Natural killer cell (primary cell): ENCODE results near the gene MED26. TPM values are rescaled to one million over a fixed set of nuclear protein-coding genes. Genes with fewer than 3 reads are reported as not detected.
A peak's percentile ranks its signal among the peaks of the same experiment; 100 is the strongest.

ENCODE experiments used
- ATAC-seq, 3 donors: fragments of 150-1000 bp in 2 of 3; fragments of 200-7000 bp in 1 of 3; cut with Tn5 transposase; 1 replicate in 1 of 3; 2 replicates in 2 of 3; pipeline ENCODE4 v1.10.0; 2021; ENCODE audit warnings: mild to moderate bottlenecking in 2 of 3, moderate library complexity in 2 of 3
- DNase-seq, 2 donors: peaks; one replicate each; pipeline versions ENCODE4 v3.0.0 to v3.0.0-alpha.2; 2013 to 2021; ENCODE audit warnings: mixed read lengths in 1 of 2
- H3K27ac ChIP-seq: one replicate; pipeline ENCODE4 v1.5.1; 2013; ENCODE audit warnings: mild to moderate bottlenecking, low read length
- H3K27me3 ChIP-seq: one replicate; pipeline ENCODE4 v1.6.1; 2013; ENCODE audit warnings: low read length; ENCODE audit not compliant: control insufficient read depth, insufficient read depth
- H3K36me3 ChIP-seq: one replicate; pipeline ENCODE4 v1.6.1; 2013; ENCODE audit warnings: low read length; ENCODE audit not compliant: control insufficient read depth, insufficient read depth
- H3K4me1 ChIP-seq: one replicate; pipeline ENCODE4 v1.6.1; 2013; ENCODE audit warnings: low read length; ENCODE audit not compliant: control insufficient read depth, insufficient read depth
- H3K4me3 ChIP-seq: one replicate; pipeline ENCODE4 v1.5.1; 2013; ENCODE audit warnings: low read length
- H3K9me3 ChIP-seq: one replicate; pipeline ENCODE4 v1.6.1; 2013; ENCODE audit warnings: low read length; ENCODE audit not compliant: control insufficient read depth, insufficient read depth
- H3K27ac Mint-ChIP-seq, 2 donors: one replicate each; pipeline ENCODE4 v1.8.0; 2022; ENCODE audit warnings: mild to moderate bottlenecking in 2 of 2, mixed read lengths in 2 of 2, moderate library complexity in 1 of 2
- H3K27me3 Mint-ChIP-seq, 2 donors: one replicate each; pipeline ENCODE4 v1.8.0; 2022; ENCODE audit warnings: low read depth in 2 of 2, mixed read lengths in 2 of 2
- H3K36me3 Mint-ChIP-seq: one replicate; pipeline ENCODE4 v1.8.0; 2022; ENCODE audit warnings: mixed read lengths
- H3K4me1 Mint-ChIP-seq, 2 donors: one replicate each; pipeline ENCODE4 v1.8.0; 2022; ENCODE audit warnings: mixed read lengths in 2 of 2
- H3K4me3 Mint-ChIP-seq: one replicate; pipeline ENCODE4 v1.8.0; 2022; ENCODE audit warnings: mild to moderate bottlenecking, moderate library complexity, mixed read lengths
- H3K9me3 Mint-ChIP-seq, 2 donors: one replicate each; pipeline ENCODE4 v1.8.0; 2022; ENCODE audit warnings: mixed read lengths in 2 of 2
- CTCF ChIP-seq: fragments of 200-600 bp; IDR thresholded peaks from one replicate; pipeline ENCODE4 v1.8.0; 2022; ENCODE audit warnings: antibody characterized with exemption
- WGBS: methylation state at CpG from one replicate; pipeline ENCODE4 v1.1.7; 2013; ENCODE audit warnings: missing lambda C conversion rate; ENCODE audit not compliant: insufficient coverage; 5-methylcytosine and 5-hydroxymethylcytosine counted together
- intact Hi-C: fragments of 100-400 bp; cut with micrococcal nuclease; formaldehyde crosslinking; loops from one replicate; pipeline ENCODE4 v1.14.2; 2022
- total RNA-seq, 4 donors: library from RNA; stranded (reverse); fragments of 120-200 nt in 1 of 4; gene quantifications; one replicate each; pipeline versions ENCODE4 v1.2.3 to v1.2.4, GENCODE V29; 2013 to 2022

MED26 gene
- total RNA-seq, 3 donors from 2014 or later (not counting 1 experiment from before 2014, with no cell fraction given) = 34.7 to 47.5 (median 47.3) TPM

- Mint-ChIP-seq H3K27ac (peak overlapping the region; percentile 61 to 89), H3K27me3 (no peaks in the 10 kb centered on the region), H3K9me3 (no peaks in the 10 kb centered on the region), H3K4me1 (peaks cover 42 to 68% of the 10 kb centered on the region in 2 donors), H3K4me3 (no peak overlapping the region), H3K36me3 (no peaks in the 10 kb centered on the region)
- H3K36me3 ChIP-seq = peaks cover 25% of the 10 kb centered on the region
- H3K9me3 ChIP-seq = no peaks in the 10 kb centered on the region
- intact Hi-C loops = loop anchor here (5.0 to 10.0 kb wide), 2 partner anchors 209 to 507 kb away; partner anchors contain the start of gene TPM4
- no peak overlapping the region for H3K27ac ChIP-seq
- peaks cover 52% of the 10 kb centered on the region for H3K4me1 ChIP-seq
- no peak for ATAC-seq
- no peak overlapping the region for H3K4me3 ChIP-seq
- 88% methylated on average over 12 of the region's 12 CpGs for WGBS
- TF ChIP-seq CTCF = no peak
- DNase-seq = no peak
- no peaks in the 10 kb centered on the region for H3K27me3 ChIP-seq
Measured at GRCh38 chr19:16581145-16581970, 46.6 kb downstream of the MED26 start.

DNA sequence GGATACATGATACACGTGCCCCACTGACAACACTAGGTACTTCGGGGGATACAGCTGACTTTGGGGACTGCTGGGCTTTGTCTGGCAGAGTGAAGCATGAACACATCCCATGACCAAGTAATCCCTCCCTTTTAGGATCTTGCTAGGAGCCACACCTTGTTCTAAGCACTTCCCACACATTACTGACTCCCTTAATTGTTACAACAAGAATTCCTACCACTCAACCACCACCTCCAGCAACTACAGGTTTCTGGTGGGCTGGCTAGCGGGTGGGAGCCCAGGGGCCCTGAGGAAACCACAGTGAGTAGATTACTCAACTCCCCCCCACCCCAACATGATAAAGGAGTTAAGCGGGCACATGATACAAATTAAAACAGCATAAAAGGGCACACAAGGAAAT, 48.6 kb downstream of the MED26 start:
- no peak for TF ChIP-seq CTCF
- Mint-ChIP-seq H3K4me3 (no peak overlapping the region), H3K27ac (peak overlapping the region; percentile 61 to 69), H3K4me1 (peaks cover 39 to 60% of the 10 kb centered on the region in 2 donors), H3K27me3 (no peaks in the 10 kb centered on the region), H3K9me3 (no peaks in the 10 kb centered on the region), H3K36me3 (peaks cover 8% of the 10 kb centered on the region)
- ATAC-seq (no peak), DNase-seq (no peak)
- Histone ChIP-seq H3K4me1 (peaks cover 35% of the 10 kb centered on the region), H3K9me3 (no peaks in the 10 kb centered on the region), H3K27ac (no peak overlapping the region), H3K36me3 (peaks cover 41% of the 10 kb centered on the region), H3K4me3 (no peak overlapping the region), H3K27me3 (no peaks in the 10 kb centered on the region)
- WGBS = 72% methylated on average over 4 of the region's 4 CpGs
- intact Hi-C loops = no loop called here

DNA sequence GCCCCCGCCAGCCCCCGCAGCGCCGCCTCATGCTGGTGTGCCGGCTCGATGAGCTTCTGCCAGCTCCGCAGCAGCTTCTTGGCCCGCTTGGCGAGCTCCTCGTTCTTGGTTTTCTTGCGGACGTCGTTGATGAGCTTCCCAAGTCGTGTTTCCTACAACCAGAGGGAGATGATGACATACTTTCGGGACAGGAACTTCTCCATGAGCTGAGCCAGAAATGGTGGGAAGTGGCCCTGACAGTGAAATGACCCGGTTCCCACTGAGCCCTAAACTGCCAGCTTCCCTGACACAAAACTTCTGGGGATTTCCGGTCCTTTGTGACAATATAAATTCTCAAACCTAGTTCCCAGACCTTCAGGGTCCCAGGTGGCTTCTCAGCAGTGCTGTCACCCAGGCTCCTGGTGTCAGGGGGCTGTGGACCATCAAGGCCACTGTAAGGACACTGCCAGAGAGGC, 50.4 kb downstream of the MED26 start:
- no peaks in the 10 kb centered on the region for H3K27me3 ChIP-seq
- H3K4me1 ChIP-seq = peaks cover 36% of the 10 kb centered on the region
- ATAC-seq = no peak
- Mint-ChIP-seq H3K4me3 (no peak overlapping the region), H3K4me1 (peaks cover 55 to 56% of the 10 kb centered on the region in 2 donors), H3K27me3 (no peaks in the 10 kb centered on the region), H3K36me3 (peaks cover 8% of the 10 kb centered on the region), H3K27ac (no peak overlapping the region), H3K9me3 (no peaks in the 10 kb centered on the region)
- 95% methylated on average over 17 of the region's 17 CpGs for WGBS
- DNase-seq = no peak
- no peak overlapping the region for H3K4me3 ChIP-seq
- peaks cover 44% of the 10 kb centered on the region for H3K36me3 ChIP-seq
- no peak overlapping the region for H3K27ac ChIP-seq
- intact Hi-C loops = no loop called here
- no peaks in the 10 kb centered on the region for H3K9me3 ChIP-seq
- TF ChIP-seq CTCF = no peak
